Midbrain (tissue), 1 donor: Measurements from ENCODE around the gene FOXO1.

Experiments used
- DNase-seq: peaks from one replicate; lab custom pipeline; 2025; lab: John Stamatoyannopoulos, UW

Gene FOXO1

DNA sequence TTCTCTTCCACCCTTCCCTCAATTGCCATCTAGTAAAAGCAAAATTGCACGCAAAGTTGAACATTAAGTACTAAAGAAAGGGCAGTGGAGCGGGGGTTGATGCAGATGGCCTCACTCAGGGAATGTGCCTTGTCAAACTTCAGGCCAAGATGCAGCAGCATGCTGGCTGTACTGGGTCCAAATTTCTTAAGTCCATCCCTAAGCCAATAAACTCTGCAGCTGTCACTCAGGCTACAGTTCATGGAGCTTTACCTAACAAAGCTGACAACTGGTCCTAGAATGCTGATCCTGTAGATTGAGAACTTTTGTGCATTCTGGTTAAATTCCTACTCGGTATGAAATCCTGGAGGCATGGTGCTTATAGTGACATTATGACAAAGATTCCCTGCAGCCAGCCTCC, 88.4 kb downstream of the FOXO1 start:
- no peak for DNase-seq

DNA sequence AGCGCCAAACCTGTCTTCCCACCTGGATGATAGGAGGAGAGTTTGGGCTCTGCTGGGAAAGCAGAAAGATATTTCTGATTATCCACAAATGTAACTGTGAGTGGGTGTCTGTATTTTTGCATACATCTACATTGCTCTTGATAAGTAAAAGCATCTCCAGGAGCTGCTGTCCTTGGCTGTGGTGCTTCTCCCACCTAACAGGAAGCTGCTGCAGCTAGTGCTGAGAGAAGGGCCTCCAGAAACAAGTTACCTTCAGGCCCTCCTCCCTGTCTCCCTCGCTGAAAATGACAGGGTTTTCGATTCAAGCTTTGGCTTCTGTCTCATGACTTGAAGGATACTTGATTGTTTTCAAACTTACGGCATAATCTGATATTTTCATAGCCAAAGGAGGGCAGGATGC, 90.1 kb downstream of the FOXO1 start:
- no peak for DNase-seq

DNA sequence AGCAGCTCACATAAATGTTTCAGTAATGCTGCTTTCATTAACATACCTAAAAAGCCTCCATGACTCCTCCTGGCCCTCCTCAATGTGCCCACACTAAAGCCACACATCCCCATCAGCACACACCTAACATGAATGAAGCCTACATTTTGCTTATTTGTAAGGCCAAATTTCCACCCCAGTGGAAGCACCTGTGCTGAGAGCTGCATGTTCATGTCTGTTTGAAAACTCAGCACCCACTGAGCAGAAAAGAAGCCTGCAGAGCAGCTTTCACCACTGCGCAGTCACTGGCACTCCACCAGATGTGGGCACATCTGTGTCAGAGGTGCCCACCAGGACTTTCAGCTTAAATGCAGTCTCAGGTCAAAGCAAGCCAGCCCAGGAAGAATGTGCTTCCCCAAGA, 93.5 kb downstream of the FOXO1 start:
- DNase-seq, result no peak

DNA sequence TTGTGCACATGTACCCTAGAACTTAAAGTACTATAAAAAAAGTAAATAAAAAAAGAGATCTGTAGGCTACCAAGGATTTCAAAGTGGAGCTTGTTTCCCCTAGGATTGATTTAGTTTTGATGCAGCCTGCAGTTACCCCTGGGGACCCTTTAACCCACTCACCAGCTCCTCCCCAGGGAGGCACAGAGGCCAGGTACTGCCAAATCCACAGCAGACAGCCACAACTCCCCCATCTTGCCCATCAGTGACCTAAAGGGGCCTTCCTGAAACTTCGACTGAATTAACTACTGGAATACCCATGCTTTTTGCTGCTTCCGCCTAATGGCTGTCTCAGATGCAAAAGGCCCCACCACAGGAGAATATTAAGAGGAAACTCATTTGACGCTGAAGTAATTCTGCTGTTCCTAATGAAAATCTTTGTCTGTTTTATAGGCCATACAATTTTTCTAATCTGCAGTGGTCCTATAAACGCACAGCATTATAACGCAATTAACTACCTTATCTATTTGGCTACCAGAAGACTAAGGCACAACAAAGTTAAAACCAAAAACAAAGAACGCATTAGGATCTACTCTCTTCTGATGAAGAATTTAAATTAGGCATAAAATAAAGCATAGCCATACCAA, 95.0 kb downstream of the FOXO1 start:
- no peak for DNase-seq

DNA sequence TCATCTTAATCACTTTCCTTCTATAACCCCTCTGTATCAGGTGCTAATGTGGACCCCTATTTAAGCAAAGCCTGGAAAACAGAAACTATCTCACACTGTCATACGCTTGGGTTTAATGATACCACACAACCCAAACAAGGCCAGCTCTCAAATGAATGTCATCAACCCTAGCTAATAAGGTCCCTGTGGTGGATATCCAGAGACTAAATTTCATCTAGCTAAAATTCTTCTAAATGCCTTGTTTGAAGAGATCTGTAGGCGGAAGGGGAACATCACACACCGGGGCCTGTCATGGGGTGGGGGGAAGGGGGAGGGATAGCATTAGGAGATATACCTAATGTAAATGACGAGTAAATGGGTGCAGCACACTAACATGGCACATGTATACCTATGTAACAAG, 95.5 kb downstream of the FOXO1 start:
- DNase-seq, result no peak

DNA sequence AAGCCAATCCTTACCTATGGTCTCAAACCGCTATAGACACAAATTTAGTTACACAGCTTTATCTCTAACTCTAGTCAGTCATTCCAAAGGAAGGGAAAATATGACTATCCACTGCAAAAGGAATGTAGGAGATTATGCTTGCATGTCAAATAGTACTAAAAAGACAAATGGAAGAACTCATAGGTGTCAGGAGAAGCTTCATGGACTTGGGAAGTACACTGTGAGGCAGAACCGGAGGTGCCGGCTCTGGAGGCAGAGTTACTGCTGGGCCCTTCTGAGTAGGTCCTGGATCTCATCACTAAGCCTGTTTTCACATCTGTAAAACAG, 97.5 kb downstream of the FOXO1 start:
- DNase-seq, result no peak

DNA sequence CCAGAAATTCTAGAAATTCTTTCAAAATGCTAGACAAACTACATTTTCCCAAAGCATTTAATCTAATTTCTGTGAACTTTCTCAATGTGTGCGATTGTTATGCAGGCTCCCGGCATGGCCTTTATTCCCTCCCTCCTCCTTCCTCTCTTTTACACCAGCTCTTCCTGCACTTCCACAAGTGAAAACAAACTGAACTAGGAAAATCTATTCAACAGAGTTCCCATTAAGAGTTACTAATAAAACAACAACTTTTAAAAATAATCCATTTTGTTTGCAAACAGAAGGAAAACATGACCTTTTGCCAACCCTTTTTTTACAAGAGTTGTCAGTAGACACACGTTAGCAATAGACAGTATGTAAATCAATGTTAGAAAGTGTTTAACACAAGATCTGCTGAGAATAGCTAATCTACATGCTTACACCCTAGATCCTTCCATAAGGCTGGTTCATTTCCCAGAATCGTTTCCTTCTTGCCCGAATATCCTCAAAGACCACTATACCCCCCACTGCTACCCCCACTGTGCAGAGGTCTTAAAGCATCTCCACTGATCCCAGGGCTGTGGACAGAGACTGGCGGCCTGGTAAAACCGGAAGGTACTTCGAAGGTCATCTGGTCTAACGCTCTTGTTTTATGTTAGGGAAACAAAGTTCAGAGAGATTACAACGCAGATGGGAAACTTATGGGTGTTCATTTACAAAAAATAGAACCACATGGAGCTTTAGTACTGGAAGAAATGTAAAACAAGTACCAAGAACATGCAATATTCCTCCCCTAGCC, 98.0 kb downstream of the FOXO1 start:
- no peak for DNase-seq

DNA sequence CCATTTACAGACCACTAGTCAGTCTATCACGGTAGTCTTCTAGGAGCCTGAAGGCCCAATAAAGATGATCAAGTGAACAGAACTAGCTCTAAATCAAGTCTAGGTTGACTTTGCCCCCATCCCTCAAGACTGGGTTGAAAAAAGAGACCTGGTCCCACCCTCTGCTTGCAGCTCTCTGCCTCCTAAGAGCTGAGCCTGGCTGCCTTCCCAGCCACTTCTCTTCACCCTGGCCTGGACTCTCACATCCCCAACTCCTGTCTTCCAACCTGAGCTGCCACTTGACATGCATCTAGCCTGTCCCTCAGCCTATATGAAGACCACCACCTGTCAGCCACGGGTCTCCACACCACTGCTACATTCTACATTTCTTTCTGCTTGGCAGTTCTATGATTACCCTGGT, 99.6 kb downstream of the FOXO1 start:
- no peak for DNase-seq

DNA sequence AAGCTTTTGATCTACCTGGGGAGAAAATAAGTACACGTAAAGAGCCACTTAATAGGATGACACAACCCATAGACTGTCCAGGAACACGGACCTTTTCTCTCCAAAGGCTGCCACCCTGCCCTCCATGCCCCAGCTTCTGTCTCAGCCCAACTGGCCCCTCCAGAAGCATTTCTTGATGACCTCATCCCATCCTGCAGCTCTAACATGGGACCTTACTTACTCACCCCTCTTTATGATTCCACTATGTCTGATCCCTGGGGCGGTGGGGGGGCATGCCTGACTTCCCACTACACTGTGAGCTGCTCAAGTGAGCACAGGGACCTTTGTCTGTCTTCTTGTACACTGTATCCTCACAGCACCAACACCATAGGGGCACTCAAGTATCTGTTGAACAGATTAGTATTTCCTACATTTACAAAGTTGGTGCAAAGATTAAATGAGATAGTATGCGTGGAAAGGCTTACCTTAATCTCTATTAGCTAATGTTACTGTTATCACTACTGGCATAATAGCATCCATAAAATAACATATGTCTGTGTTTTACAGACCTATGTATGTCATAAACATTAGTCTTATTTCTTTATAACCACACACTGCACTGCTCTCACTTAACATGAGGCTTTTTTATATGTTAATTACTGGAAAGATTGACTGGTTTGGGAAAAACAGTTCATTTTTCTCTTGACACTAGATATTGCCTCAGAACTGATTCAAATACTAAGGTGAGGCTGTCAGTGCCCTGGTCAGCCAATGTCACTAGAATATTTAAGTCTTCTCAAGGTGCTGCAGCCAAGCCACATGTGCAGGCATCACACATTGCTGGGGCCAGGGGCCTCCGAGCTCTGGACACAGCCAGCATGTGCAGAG, 100.9 kb downstream of the FOXO1 start:
- no peak for DNase-seq

DNA sequence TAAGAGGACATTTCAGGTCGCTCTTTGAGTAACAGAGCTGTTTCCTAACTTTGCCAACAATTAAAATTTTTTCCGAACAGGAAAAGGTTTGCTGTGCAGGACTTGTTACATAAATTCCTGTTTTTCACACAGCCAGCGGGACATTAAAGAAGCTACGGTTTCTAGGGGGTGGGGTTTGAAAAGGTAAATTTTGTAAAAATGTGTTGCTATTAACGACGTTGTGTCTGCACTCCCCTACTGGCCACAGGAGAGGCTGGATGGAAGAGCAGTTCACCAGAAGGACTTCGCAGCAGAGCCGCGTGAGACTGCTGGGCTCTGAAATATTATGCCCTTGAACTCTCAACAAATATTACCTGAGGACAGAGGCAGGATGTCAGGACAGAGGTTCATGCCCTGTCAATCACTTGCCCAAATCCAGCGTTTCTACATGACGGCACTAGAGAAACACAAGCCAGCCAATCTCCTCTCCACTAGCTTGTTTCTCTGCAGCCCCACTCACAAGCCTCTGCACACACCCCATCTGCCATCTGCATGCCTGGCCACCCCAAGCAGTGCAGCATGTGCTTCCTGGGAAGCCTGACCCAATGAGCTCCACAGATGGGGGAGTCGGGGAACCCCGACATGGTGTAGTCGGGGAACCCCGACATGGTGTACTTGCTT, 102.0 kb downstream of the FOXO1 start:
- no peak for DNase-seq

DNA sequence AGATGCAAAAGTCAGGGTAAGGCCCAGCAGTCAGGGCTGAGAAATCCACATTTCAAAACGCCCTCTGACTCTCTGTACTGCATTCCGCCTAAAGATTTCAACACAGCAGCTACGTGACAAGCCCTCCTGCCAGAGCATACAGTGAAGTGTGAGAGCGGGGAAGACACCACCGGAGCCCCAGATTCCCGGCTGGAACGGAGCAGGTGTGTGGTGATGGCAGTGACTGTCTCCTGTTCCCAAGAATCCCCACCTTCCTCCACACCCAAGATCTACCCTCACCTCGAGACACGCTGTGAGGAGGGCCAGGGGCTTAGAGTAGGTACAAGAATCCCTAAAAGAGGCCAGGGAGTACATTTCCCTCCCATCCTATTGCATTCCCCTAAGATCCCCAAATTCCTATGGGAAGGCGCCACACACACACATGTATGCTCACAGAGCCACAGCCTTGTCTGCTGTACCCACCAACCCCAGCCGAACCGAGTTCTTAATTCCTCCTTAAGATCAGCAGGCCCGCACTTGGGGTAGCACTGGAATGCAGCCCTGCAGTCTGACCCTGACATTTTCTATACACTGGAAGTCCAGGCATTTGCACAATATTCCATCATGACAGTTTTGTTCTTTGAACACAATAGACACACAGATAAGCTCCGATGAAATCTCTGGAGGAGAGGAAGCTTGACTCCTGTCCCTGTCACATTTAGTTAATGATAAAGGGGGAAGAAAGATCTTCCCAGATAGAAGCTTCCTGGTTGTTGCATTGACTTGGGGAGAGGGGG, 102.9 kb downstream of the FOXO1 start:
- no peak for DNase-seq

DNA sequence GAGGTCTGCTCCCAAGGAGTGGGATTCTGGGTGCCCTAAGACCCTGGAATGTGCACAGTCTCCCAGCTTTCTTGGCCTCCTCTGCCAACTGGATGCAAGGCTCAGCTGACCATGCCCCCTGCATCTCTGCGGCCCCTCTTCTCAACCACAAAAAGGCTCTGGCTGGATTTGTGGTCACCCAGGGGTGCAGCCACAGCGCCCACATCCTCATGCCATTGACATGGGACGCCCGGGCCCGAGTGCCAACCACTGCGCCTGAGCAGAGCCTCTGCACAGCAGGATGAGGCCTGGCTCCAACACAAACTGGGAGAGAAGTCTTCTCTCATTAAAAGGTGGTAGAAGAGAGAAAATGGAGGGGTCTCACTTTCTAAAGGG, 103.5 kb downstream of the FOXO1 start:
- DNase-seq, result no peak

DNA sequence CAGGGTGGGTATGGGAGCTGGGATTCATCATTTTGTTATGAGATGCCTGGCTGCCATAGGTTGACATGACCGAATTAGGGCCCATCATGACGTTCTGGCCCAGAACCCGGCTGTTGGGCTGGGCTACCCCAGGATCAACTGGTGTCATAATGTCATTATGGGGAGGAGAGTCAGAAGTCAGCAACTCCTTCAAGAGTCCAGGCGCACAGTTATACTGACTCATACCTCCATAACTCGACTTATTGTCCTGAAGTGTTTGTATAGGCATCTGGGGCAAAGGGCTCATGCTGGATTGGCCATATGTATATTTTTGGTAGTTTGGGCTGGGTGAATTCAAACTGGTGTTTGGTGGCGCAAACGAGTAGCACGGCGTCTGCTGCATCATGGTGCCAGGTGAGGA, 106.5 kb downstream of the FOXO1 start:
- no peak for DNase-seq

DNA sequence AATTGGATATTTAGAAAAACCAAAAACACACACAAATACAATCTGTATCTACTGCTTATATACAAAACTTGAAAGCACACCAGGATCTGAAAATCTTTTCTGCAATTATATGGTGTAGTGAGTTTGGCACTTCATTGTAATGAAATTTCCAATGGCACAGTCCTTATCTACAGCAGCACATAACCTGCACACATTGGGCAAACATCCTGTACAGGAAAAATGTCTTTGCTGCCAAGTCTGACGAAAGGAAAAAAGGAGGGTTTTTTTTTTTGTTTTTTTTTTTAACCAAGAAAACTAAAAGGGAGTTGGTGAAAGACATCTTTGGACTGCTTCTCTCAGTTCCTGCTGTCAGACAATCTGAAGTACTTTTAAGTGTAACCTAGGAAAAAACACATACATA, 107.8 kb downstream of the FOXO1 start:
- no peak for DNase-seq

DNA sequence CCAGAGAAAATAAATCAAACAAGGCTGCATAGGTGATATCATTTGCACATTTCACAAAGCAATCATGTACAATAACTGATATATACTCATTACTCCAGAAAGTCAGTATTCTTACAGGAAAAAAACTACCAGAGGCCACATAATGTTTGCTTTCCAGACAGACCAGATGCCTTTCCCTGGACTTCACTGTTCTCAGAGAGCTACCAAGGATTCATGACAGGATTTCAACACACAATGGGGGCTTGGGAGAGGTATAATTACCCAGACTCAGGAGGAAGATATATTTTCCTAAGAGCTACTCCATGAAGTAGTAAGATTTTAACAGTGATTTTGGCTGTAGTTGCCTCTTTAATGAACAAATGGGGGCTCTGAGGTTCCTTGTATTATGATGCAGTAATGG, 110.0 kb downstream of the FOXO1 start:
- no peak for DNase-seq

DNA sequence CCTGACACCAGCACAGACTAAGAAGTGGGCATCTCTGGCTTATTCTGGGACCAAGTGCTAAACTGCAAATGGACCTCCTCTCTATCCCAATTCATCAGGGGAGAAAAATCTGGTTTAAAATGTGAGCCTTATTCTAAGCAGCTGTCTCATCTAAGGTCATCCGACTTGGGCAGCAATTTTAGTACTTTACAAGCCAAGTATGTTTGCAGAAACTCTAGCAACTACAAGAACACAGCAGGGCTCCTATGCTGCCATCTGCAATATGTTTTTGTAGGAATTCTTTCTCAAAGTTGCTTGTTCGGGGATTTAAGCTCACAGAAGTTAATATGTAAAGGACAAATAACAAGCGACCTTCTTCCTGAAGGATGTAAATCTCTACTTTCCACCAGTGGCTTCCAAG, 113.1 kb downstream of the FOXO1 start:
- no peak for DNase-seq

DNA sequence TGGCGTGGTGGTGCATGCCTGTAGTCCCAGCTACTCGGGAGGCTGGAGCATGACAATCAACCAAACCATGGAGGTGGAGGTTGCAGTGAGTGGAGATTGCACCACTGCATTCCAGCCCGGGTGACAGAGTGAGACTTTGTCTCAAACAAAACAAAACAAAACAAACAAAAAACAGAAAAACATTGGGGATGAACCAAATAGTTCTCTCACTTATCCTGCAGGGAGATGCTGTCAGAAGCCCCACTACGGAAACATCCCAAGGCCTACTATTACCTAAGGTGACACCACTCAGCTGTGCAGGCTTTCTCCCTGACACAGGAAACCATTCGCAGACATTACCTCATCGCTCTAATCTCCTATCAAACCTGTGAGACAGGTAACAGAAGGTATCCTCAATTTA, 113.5 kb downstream of the FOXO1 start:
- DNase-seq, result no peak

DNA sequence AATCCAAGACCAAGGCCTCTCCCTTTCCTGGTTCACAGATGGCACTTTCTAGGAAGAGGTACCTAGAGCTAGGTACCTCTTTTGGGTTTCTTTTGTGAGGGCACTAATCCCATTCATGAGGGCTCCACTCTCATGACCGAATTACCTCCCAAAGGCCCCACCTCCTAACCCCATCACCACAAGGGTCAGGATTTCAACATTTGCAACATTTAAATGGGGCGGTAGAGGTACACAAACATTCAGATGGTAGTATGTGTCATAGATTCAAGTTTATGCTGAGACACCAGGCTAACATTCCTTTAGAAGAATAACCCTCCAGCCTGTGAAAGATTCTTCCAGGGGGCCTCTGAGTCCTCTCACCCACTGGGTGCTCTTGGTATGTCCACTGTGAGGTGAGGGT, 116.3 kb downstream of the FOXO1 start:
- no peak for DNase-seq

DNA sequence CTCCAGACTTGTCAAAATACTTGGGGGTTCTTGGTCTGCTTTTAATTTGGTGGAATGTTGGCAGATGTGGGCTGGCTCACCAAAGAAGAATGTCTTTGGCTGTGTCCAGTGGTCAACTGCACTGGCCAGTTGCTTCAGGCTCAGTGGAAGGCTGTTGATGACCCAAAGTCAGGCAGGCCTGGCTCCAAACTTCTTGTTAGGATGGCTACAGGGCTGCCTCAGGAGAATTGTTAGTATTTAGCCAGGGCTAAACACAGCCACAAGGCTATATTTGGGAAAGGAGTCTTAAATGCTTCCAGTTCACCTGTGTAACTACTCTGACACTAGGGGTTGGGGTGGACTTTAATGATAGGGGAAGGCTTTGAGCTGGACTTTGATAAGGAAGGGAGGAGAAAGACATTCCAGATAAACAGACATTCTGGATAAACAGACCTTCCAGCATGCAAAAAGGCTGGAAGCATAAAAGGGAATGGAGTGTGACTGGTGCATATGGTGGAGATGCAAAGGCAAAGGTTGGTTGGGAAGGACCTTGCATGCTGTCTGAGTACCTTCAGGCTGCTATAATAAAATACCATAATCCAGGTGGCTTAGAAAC, 116.8 kb downstream of the FOXO1 start:
- DNase-seq, result no peak

DNA sequence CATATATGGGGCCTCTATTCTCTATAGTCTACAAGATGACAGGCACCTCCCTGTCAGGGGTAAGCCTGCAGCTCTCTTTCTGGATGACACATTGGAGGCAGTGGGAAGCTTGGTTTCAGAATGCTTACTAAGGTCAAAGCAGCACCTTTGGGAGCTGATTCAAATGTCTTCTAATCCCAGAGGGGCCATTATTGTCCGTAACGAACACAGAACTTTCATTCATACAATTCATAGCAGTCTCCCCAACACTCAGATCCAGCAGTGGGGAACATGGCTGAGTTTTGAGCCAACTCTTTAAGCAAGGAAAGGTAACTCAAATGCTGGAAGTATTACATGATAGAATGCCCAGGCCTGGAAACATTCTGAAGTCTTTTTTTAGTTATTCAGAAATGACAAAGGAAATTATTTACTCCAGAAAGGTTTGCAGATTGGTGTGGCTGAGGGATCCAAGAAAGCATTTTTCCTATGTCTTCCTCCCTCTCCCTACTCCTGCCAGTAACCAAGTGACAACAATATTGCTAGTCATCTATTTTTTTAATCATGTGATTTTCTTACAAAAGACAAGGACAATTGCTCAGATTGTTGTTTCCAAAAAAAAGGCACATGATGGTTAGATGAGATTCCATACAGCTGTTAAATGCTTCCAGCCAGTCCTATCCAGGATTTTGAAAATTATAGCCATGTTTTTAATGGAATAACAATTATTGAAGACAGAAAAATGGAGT, 118.7 kb downstream of the FOXO1 start:
- no peak for DNase-seq

DNA sequence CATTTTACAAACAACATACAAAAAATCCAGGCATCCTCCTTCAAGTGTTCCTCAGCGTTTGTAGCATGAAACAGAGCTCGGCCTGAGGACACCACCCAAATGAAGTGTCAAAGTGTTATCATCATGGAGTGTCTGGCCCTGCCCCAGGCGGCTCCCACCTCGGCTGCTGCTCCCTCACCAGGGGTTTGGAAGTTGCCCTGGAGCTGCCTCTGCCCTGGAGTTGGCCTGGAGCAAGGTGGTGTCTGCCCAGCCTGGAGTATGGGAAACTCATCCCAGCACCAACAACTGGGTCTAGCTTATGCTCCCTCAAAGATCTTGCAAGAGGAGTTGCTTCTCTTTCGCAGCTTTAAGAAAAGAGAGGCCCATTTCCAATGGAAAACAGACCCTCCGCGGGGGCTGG, 120.4 kb downstream of the FOXO1 start:
- DNase-seq, result no peak
